HK-2 (cell line): ENCODE measurements around the gene TNNC1.

Source experiments
- DNase-seq: peaks from one replicate; pipeline ENCODE4 v3.0.0-alpha.2; 2018; ENCODE audit not compliant: unreplicated experiment

Gene TNNC1

DNA sequence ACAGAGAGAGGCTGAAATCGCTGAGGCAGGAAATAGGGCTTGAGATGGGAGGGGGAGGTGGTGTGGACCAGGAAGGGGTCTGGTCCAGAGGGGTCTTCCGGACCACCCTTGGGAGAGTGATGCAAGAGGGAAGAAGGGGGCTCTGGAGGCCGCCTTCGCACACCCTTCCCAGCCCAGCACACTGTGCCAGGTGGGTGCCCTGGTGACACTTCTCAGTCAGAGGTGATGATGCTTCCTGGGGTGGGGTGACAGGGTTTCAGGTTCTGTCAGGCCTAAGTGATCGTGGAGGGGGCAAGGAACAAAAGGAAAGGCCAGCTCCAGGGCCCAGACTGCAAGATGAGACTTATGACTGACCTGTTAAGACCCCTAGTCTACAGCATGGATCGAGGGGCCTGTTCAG is 21.6 kb downstream of the TNNC1 start:
- no peak for DNase-seq

DNA sequence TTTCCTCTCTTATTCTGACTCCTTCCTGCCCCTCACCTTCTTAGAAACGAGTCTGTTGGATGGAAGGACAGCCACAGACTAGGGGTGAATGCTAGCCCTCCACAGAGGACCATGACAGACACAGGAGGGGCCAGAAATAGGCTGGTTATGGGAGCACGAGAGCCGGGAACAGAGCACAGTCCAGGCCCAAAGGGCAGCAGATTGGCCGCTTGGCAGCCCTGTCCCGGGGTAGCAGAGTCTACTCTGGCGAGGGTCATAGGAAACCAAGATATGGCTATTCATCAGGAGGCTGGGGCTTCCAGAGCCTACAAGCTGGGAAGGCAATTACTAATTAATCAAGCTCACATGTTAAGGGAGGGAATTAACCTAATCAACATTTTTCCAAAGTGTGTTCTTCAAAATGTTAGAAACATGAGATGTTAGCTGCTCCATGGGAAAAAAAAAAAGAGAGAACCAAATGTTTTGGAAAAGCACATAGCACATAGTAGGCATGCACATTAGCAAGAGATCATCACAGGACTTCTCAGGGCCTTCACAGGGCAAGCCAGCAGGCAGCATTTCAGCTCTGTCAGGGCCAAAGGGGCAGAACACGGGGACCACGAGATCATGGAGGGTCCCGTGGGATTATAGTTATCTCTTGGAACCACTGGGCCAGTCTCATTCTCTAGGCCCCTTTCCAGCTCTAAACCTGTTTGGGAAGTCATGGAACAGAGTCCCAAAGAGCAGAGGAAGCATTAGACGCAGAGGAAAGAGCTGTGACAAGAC is 22.2 kb downstream of the TNNC1 start:
- DNase-seq: no peak

DNA sequence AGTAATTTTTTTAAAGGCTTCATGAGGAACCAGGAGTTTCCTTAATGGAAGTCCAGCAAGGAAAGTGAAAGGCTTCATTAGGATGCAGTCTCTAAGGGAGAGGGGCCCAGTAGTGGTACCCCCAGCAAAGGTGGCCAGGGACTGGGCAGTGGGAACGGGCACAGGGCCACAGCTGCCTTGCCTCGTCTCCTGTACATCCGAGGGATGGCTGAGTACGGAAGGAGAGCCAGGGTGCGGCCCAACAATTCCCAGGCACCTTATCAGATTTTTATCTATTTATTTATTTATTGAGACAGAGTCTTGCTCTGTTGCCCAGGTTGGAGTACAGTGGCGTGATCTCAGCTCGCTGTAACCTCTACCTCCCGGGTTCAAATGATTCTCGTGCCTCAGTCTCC is 23.4 kb downstream of the TNNC1 start:
- no peak for DNase-seq

DNA sequence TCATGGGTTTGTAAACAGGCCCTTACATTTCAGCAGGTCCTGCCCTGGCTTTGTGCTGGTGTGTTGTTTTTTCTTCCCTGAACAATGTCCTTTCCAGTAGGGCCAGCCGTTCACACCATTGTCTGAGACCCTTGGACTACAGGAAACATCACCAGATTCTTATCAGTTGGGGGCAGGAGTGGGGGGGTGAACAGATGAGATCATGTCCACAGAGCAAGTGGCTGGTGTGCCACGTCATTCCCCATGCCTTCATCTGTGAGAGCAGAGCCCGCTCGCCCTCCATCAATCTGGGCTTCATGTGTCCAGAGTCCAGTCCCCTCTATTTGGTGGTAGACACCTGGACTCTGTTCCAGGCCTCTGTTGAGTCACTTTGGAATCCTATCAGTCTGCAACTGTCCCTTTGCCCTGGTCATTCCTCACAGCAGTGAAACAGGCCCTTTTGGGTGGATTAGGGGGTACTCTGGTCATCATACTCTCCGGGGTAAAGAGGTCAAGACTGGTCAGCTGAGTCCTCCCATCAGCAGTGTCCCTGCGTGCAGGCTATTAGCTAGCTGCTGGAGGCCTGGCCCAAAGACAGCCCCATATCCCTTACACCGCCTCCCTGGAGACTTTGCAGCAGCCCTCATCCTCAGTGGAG is 23.9 kb downstream of the TNNC1 start:
- DNase-seq: no peak

DNA sequence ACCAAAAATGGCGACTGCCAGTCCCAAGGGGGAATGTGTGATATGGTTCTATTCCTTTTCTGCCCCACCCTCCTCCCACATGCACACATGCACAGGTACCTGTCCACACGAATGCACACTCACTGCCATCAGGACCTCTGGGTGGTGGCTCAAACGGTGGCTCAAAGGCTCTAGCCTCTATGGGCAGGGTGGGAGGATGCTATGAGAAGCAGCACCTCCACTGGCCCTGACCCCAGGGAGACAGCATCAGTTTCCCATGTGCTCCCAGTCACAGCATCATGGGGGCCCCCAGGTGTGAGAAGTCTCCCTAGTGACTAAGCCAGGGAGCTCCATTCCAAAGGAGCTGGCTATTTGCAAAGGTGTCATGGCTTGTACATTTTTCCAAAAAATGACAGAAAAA is 24.8 kb downstream of the TNNC1 start:
- DNase-seq: no peak

DNA sequence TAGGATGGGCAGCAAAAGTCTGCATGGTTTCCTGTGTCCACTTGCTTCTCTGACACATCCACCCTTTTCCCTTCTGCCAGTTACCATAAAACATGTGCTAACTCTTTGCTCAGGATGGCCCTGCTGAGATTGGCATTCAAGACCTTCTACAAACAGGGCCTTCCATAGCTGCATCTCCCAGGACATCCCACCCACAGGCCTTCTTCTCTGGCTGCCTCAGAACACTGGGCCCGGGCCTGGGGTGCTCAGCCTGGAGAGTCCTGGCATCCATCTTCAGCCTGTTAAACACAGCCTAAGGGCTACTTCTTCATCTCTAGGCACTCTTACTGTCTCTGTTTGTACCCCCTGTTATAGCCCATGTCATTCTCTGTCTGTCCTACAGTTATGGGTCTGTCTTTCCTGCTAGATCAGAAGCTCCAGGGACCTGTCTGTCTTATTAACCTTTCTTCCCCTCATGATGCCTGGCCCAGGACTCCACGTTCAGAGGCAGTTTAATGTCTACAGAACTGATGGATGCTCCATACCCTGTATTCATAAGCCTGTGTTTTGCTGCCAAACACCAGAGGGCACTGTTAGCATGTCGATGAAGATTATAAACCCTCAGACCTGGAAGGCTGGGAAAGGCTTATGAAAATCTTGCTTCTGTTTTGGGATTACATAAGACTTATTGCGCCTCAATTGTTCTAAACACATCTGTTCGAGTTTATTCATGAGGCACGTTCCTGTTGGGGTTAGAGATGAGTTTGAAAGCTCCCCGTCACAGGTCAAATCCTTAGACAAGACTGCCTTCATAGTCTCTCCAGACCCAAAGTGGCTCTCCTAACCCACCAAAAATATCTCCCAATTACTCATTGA is 25.5 kb downstream of the TNNC1 start:
- DNase-seq: peak; percentile 18

DNA sequence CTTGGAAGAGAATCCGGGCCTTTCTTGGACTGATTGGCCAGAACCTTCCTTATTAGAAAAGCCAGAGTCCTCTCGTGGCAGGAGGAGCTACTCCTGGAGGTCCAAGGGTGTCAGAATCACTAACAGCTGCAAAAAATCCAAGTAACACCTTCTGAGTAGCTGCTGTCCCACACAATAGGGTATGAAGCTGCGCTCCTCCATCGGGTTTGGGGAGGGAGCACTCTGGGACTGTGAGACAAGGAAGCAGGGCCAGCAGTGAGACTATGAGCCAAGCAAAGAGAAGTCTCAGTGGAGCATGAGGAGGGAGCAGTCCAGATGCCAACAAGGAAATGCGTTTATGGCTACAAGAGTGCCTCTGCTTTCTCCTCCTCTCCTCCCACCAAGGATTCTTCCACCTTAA is 30.7 kb downstream of the TNNC1 start:
- DNase-seq: no peak

DNA sequence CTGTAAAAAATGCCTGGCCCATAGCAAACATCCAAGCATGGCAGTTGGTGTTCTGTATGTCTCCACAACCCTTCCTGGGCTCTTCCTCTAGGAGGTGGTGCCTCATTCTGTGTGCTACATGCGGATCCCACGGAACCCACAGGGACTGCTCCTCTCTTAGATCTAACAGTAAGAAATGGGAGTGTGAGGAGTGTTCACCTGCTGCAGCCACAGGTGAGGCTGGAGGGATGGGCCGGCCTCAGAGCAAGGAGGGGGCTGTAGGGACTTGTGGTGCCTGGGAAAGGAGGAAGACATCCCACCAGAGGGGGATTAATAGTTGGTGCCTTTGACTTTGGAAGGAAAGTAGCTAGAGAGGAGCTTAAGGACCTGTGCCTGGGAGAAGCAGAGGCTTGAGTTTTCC is 31.2 kb downstream of the TNNC1 start:
- no peak for DNase-seq

DNA sequence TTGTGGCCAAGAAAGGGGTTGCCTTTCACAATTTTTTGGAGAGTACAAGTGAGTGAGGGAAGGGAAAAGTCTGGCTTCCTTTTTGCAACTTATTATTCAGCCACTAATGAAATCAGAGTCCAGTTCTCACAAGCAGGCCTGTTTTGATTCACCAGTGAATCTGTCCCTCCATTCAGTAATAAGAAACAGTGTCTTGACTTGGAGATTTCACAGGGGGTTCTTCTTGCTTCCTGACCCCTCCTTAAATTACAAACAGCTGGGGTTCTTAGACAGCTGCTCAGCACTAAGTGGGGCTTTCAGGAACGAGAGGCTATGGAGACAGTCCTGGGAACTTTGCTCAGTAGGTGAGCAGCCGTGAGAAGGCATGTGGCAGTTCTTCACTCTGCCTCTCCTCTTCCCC is 33.5 kb downstream of the TNNC1 start:
- DNase-seq: no peak

DNA sequence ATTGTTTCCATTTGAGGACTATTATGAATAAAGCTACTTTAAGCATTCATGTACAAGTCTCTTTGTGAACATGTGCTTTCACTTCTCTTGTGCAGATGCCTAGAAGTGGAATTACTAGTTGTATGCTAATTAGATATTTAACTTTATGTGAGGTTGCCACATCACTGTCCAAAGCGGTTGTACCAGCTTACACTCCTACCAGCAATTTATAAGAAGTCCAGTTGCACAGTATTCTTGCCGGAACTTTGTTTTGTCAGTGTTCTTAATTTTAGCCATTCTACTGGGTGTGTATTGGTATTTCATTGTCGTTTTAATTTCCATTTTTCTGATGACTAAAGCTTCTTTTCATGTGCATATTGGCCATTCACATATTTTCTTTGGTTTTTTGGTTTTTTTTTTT is 38.0 kb downstream of the TNNC1 start:
- no peak for DNase-seq

DNA sequence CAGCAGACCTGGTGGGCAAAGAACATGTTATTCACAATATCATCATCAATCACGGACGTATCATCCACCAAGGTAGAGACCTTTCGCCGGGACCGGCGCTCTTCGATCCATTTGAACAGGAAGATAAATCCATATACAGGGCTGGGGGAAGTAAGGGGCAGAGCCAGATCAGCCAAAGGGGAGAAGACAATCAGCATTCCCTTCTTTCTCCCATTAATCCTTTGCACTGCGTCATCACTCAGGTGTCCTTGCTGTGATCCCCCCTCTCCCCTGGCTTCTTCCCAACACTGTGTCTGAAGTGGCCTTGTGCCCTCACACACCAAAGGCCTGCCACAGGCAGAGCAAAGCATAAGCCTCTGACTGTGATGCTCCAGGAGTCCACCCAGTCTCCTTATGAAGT is 45.4 kb downstream of the TNNC1 start:
- no peak for DNase-seq

DNA sequence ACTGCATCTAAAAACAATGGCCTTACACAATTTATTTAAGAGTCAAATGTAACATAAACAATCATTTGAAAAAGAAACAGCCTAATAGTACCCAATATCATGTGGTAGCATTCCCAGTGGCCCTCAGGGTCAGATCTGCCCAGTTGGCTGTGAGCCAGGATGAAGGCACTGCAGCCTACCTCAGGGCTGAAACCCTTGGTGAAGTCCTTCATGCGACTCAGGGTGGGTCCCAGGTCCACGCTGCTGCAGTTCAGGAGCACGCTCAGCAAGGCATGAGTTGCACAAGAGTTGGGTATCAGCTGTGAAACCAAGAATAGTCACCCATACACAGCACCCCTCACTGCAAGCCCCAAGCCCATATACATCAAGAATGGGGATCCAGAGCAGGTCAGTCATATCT is 46.1 kb downstream of the TNNC1 start:
- DNase-seq: no peak

DNA sequence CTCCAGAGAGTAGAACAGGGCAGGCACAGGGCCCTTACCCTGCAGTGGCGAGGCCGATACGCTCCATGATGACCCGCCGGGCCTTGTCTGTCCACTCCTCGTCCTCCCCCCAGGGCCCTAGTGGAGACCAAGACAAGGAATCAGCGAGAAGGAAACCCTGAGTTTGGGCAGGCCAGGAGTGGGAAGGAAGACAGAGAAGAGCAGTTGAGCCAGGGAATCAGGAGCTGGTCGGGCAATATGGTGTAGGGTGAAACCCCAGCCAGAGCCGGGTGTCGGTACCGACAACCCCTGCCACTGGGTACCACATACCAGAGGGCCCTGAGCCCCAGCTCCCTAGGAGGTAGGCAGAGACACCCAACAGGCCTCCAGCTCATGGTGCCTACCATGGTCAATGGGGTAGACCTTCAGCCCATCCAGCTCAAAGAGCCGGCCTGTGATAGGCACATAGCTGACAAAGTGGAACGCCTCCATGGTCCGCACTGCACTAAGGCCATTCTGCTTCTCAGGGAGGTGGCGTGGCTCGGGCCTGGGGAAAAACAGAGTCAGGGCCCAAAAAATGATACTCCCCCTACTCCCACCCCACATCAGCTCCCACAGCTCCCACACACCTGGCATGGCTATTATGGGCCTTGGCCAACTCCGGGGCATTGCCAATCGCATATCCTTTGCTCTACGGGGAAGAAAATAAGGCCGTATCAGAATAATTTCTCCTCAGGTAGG is 46.9 kb downstream of the TNNC1 start:
- no peak for DNase-seq

DNA sequence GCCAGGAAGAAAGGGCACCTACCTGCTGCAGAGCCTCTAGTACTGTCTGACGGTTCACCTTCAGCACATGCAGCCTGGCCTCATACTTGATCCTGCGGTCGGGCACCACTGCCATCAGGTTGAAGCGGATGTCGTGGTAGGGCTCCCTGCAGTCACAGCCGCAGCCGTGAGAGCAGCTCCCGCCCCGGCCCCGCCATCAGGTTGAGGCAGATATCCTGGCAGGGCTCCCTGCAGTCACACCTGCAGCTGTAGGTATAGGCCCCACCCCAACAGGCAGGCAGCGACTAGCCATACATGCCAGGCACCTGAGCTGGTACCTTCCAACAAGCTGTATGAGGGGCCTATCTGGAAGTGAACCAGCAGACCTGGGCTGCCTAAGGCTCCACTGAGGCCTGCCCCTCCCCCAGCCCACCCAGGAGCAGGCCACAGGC is 47.6 kb downstream of the TNNC1 start:
- no peak for DNase-seq

DNA sequence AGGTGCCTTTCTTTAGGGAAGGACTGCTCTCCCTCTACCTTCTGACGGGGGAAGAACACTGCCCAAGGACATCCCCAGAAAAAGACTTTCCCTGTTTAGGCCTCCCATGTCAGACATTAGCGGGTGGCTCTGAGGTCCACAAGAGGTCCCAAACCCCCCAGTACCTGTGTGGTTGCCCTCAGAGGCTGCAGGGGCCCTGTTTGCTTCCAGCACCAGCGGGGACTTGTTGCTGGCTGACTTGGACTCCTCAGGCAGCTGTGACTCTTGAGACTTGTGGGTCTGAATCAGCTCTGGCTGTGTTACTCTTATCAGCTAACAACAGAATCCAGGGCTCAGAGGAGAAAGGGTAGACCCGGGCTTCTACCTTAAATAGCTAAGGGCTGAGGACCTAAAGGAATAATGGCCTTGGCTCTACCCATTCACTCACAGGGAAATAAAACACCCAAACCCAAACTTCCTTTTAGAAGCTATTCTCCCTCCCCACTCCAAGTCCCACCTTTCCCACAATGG is 48.2 kb downstream of the TNNC1 start:
- DNase-seq: no peak

DNA sequence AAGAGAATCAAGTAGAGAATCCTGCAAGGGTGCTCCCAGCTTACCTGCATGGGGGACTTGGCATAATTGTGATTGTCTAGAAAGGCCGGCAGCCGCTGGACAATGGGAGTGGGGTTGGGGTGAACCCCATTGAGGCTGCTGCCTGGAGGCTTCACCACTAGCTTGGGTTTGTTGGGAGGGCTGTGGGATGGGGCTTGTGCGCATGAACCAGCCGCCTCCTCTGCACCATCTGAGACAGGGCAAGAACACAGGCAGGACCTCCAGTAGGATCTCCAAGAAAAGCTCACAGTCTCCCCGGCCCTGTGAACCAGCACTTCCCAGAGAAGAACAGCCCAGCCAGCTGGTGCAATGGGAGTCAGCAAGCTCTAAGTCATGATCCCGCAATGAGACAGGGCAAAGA is 48.8 kb downstream of the TNNC1 start:
- DNase-seq: no peak

DNA sequence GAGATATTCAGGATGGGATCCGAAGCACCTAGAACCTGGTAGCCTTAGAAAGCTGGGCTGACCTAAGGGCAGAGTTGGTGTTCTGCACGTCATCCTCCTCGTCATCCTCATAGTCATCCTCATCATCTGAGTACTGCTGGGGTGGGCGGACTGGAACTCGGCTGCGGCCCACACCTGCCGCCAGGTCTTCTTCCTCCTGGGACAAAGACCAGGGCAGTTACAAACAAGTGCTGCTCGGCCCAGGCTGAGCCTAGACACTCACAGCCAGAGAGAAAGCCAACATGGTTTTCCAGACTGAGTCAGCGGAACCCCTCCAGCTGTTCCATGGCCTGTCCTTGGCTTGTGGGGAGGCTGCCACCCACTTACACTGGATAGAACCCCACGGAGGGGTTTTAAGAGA is 49.5 kb downstream of the TNNC1 start:
- DNase-seq: no peak

DNA sequence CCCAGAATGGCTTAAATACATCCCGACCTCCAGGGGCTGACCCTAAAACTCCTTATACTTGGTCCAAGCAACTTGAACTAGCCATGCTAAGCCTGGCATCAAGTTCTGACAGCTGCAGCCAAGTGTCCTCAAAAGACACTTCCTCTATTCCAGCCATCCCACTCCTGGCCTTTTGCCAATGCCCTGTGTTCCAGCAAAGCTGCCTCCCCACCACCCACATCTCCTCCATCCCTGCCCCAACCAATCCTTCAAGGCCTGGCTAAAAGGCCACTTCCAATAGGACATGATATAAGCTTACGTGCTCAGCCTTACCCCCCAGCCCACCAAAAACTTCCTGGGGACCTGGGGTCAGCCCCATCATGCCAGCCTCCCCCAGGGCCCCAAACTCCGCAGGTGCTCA is 49.9 kb downstream of the TNNC1 start:
- DNase-seq: no peak

DNA sequence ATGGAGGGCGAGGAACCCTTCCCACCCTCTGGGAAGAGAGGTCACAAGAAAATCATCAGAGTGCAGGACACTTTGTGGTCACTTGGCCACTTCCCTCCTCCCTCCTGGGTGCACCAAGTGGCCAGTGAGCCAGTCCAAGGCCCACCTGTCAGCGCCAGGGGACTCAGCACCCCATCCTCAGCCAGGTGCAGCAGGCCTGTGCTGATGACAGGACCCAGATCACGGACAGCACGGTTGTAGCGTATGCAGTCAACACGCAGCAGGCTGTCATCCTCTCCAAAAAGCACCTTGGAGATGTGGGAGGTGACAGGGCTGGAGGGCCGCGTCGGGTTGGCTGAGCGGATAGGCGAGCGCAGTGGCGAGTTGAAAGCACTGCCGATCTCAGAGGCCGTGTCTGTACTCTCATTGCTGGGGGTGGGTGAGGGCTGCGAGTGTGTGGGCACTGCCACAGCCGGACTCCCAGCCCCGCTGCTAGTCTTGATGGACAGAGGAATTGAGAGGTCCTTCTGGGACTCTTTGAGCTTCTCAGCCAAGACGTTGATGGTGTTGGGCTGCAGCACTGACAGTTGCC is 50.5 kb downstream of the TNNC1 start:
- DNase-seq: no peak

DNA sequence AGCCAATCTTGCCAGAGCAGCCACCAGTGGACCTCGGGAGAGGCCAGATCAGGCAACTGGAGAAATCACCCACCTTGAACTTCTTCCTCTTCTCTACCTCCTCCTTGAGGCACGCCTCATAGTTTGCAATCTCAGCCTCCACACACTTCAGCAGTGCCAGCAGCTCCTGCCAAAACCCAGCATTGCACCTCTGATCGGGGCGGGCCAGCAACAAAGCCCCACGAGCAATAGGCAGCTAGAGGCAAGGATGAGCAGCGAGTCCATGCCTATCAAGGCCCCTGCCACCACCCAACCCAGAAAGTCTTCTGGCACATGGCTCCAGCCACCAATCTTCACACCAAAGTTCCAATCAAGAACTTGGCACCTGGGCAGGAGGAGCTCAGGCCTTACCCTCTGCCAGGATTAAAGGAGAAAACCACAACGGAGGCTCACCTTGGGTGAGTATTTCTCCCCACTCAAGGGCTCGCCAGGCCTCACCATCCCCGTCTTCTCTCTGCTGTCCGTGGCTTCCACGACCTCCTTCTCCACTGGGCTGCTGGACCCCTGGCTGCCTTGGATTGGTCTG is 51.1 kb downstream of the TNNC1 start:
- no peak for DNase-seq

DNA sequence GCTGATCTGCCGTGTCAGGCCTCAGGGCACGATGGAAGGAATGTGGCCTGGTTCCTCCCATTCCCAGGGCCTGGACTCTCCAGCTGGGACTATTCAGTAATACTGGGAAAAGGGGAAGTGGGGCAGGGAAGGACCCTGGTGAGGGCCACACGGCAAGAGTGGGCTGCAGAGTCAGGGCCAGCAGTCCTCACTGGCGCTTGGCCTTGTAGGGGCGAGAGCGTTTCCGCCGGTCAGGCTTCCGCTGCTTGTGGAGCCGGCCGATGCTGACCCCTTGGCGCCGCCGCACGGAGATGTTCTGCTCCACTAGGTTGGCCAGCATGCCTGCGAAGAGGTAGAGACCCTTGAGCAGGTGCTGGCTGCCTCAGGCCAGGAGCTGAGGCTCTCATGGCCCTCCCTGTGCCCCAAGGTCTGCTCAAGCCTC is 51.7 kb downstream of the TNNC1 start:
- no peak for DNase-seq
